Pancreas (tissue), 10 donors: ENCODE results near the gene PRELP. TPM values are rescaled to one million over a fixed set of nuclear protein-coding genes. Genes with fewer than 3 reads are reported as not detected.

Experiments used
- ATAC-seq, 4 donors: fragments of 200-7000 bp; cut with Tn5 transposase; one replicate each; pipeline versions ENCODE4 v1.8.0 to v1.9.1; 2020; ENCODE audit warnings: mild to moderate bottlenecking in 4 of 4, moderate library complexity in 4 of 4
- DNase-seq, 6 donors: peaks; one replicate each; pipeline ENCODE4 v3.0.0-alpha.2; 2020
- FAIRE-seq: peaks from 2 replicates; lab custom pipeline; 2012; peaks lifted over from hg19 to GRCh38; lab: Jason Lieb, UNC
- H3K27ac ChIP-seq, 4 donors: fragments of 200-600 bp; sonication (generic); 1 replicate in 3 of 4; 2 replicates in 1 of 4; pipeline versions ENCODE4 v1.5.0 to v1.8.0; 2020
- H3K27me3 ChIP-seq, 4 donors: fragments of 200-600 bp; one replicate each; pipeline ENCODE4 v1.8.0; 2021
- H3K36me3 ChIP-seq, 3 donors: fragments of 200-600 bp; sonication (generic) in 1 of 3; one replicate each; pipeline versions ENCODE4 v1.5.0 to v1.8.0; 2020 to 2021
- H3K4me1 ChIP-seq, 3 donors: fragments of 200-600 bp; one replicate each; pipeline ENCODE4 v1.8.0; 2021
- H3K4me3 ChIP-seq, 4 donors: fragments of 200-600 bp; sonication (generic) in 2 of 4; one replicate each; pipeline versions ENCODE4 v1.5.0 to v1.8.0; 2020 to 2021
- H3K9me3 ChIP-seq, 4 donors: fragments of 200-600 bp; one replicate each; pipeline ENCODE4 v1.8.0; 2021
- WGBS, 2 donors: extraction: QIAGEN DNeasy Blood & Tissue Kit; methylation state at CpG; one replicate each; pipeline ENCODE4 v1.1.7; 2013; 5-methylcytosine and 5-hydroxymethylcytosine counted together
- intact Hi-C, 3 donors: fragments of 100-400 bp; cut with DNase I; formaldehyde crosslinking; loops; one replicate each; pipeline versions ENCODE4 v1.11.1 to v1.14.2; 2022
- polyA plus RNA-seq, 2 donors: library from polyadenylated mRNA; stranded (reverse); fragments of 200-250 nt; gene quantifications; one replicate each; pipeline ENCODE4 v1.2.3, GENCODE V29; 2013
- total RNA-seq, 6 donors: library from RNA; stranded (reverse); fragmentation: NEBNext Ultra II Directional in 4 of 6; extraction: Animal tissue kit (Norgen Biotek cat#: 25700) in 4 of 6; gene quantifications; one replicate each; pipeline versions ENCODE4 v1.2.1 to v1.2.4, GENCODE V29; 2021 to 2023
- TF ChIP-seq, protein P1 (sequence below), 4 donors: fragments of 200-600 bp; sonication (generic) in 3 of 4; IDR thresholded peaks; one replicate each; pipeline versions ENCODE4 v1.5.0 to v1.8.0; 2021; ENCODE audit warnings: antibody characterized with exemption in 4 of 4
- donor health status: healthy with polysubstance abuse.
- donor health status: DM: no; HTN: no; CAD: no; lungs with moderate emphysema.
- donor health status: DM: no; HTN: no; CAD: no.
- donor health status: control.
- donor health status: control.
- donor health status: Bipolar disorder and iron deficiency.
- donor health status: DM: yes; HTN: yes; CAD: no.
- donor health status: DM: no; HTN: no; CAD: no.
- donor health status: DM: no; HTN: no; CAD: no.
- donor health status: DM: yes; HTN: yes; CAD: no.

Gene PRELP
- total and polyA plus RNA-seq, 8 donors, result 1.2 to 6.6 (median 3.0) TPM

DNA sequence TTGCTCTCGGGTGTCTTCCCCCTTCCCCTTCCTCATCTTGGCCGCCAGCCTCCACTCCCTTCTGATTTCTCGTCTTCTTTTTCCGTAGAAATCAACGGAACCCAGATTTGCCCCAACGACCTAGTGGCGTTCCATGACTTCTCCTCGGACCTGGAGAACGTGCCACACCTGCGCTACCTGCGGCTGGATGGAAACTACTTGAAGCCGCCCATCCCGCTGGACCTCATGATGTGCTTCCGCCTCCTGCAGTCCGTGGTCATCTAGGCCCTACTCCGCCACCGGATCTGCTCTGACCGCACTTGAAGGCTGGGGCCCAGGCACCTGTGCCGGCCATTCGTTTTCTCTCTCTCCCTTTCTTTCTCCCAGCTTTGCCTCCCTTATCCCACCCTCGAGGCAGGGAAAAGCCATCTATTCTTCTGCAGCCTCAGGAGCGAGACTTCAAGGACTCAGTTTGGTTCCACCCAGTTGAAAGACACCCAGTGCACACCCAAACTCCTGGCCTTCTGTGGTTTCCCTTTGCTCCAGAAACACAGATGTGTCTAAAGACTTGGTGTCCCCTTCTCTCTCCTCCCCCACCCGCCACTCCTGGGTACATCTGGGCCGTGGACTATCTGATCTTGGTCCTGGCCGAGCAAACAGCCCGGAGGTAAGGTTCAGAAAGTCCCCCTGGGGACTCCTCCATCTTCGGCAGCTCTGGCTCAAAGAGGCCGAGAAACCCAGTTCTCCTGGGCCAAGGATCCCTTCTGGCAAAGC, 11.2 kb downstream of the PRELP start:
- FAIRE-seq (no peak), ATAC-seq (peak in 2 of 4 donors; percentile 5), DNase-seq (no peak)
- Histone ChIP-seq H3K36me3 (no peaks in the 10 kb centered on the region), H3K27ac (peak overlapping the region in 2 of 4 donors; percentile 22 to 30), H3K4me3 (peak overlapping the region in 1 of 4 donors; percentile 49), H3K9me3 (no peaks in the 10 kb centered on the region), H3K27me3 (no peaks in the 10 kb centered on the region), H3K4me1 (peaks cover 0 to 6% (median 5%) of the 10 kb centered on the region in 3 donors)
- 86 to 89% methylated on average over 28 of the region's 28 CpGs for WGBS, 2 donors
- TF ChIP-seq, protein P1, sequence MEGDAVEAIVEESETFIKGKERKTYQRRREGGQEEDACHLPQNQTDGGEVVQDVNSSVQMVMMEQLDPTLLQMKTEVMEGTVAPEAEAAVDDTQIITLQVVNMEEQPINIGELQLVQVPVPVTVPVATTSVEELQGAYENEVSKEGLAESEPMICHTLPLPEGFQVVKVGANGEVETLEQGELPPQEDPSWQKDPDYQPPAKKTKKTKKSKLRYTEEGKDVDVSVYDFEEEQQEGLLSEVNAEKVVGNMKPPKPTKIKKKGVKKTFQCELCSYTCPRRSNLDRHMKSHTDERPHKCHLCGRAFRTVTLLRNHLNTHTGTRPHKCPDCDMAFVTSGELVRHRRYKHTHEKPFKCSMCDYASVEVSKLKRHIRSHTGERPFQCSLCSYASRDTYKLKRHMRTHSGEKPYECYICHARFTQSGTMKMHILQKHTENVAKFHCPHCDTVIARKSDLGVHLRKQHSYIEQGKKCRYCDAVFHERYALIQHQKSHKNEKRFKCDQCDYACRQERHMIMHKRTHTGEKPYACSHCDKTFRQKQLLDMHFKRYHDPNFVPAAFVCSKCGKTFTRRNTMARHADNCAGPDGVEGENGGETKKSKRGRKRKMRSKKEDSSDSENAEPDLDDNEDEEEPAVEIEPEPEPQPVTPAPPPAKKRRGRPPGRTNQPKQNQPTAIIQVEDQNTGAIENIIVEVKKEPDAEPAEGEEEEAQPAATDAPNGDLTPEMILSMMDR (IDR thresholded peaks at IDR 0.05), result no peak
- intact Hi-C loops, result loop anchor here (2.0 to 10.0 kb wide), 4 partner anchors 142 to 219 kb away; no protein-coding TSS in a partner anchor

DNA sequence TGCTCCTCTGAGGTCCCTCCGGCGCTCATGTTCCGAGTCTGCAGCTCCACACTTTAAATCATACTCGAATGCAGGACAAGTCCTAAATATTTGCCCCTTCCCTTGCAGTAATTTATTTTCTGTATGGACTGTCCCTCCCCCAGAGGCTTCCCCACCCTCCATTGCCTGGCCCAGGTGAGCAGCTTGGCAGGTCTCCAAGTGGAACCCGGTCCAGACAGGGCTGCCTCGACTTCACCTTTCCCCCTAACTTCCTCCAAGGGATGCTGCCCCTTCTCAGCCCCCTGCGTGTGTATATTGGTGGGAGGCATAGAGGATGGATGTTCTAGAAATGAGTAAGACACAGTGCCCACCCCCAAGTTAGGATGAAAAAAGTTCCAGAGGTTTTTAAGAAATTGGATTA, 12.9 kb downstream of the PRELP start:
- WGBS, 2 donors, result 61 to 68% methylated on average over 7 of the region's 7 CpGs
- FAIRE-seq (no peak), ATAC-seq (no peak), DNase-seq (no peak)
- no peak overlapping the region for H3K4me3 ChIP-seq
- intact Hi-C loops, result loop anchor here in 2 of 3 donors (5.0 to 10.0 kb wide), 3 partner anchors 144 to 221 kb away; no protein-coding TSS in a partner anchor
- H3K27ac ChIP-seq, result no peak overlapping the region
- H3K27me3 ChIP-seq, result no peaks in the 10 kb centered on the region
- TF ChIP-seq, protein P1 (IDR thresholded peaks at IDR 0.05), result no peak
- H3K9me3 ChIP-seq, result no peaks in the 10 kb centered on the region
- H3K36me3 ChIP-seq, result no peaks in the 10 kb centered on the region
- H3K4me1 ChIP-seq, result peaks cover 0 to 6% (median 5%) of the 10 kb centered on the region in 3 donors

DNA sequence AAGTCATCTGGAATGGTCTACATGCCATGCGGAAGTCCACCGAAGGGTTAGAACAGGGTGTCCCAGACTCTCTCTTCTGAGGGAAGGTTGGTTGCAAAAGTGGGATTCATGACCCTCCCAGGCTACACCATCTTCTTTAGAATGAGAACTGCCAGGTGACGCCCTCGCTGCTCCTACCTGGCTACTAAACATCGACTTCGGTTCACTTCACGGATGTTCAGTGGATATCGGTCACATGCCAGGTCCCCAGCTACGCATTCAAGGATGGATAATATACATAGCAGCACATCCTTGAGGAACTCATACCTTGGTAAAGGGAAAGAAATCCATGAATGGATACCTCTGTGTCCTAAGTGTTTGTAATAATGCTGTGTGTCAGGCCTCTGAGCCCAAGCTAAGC, 15.0 kb downstream of the PRELP start:
- FAIRE-seq (no peak), ATAC-seq (no peak)

GRCh38 chr1:203491664-203492063, 16.1 kb downstream of the PRELP start:
- no peak overlapping the region for H3K27ac ChIP-seq
- no peak for DNase-seq
- peaks cover 0 to 6% (median 5%) of the 10 kb centered on the region in 3 donors for H3K4me1 ChIP-seq
- H3K27me3 ChIP-seq, result no peaks in the 10 kb centered on the region
- H3K4me3 ChIP-seq, result no peak overlapping the region
- no peaks in the 10 kb centered on the region for H3K36me3 ChIP-seq
- no peak for FAIRE-seq
- intact Hi-C loops, result loop anchor here in 1 of 3 donors (10.0 kb wide), 1 partner anchor 213 kb away; no protein-coding TSS in a partner anchor
- 63 to 64% methylated on average over 9 of the region's 9 CpGs for WGBS, 2 donors
- ATAC-seq, result no peak
- no peaks in the 10 kb centered on the region for H3K9me3 ChIP-seq
- TF ChIP-seq, protein P1 (IDR thresholded peaks at IDR 0.05), result no peak

More for the DNA sequence above, 15.0 kb downstream of the PRELP start:
- intact Hi-C loops, result loop anchor here in 1 of 3 donors (10.0 kb wide), 1 partner anchor 214 kb away; no protein-coding TSS in a partner anchor
- H3K27me3 ChIP-seq, result no peaks in the 10 kb centered on the region
- H3K36me3 ChIP-seq, result no peaks in the 10 kb centered on the region
- 82 to 89% methylated on average over 9 of the region's 9 CpGs for WGBS, 2 donors
- H3K27ac ChIP-seq, result no peak overlapping the region
- H3K4me1 ChIP-seq, result peaks cover 0 to 6% (median 5%) of the 10 kb centered on the region in 3 donors
- TF ChIP-seq, protein P1 (IDR thresholded peaks at IDR 0.05), result no peak
- no peaks in the 10 kb centered on the region for H3K9me3 ChIP-seq
- no peak overlapping the region for H3K4me3 ChIP-seq
- no peak for DNase-seq
